ENCODE results near the gene PRKG1. TPM values are rescaled to one million over a fixed set of nuclear protein-coding genes. Genes with fewer than 3 reads are reported as not detected.

The PRKG1 gene
- total RNA-seq, 2 donors from 2014 or later: 1.3 to 2.7 TPM

DNA sequence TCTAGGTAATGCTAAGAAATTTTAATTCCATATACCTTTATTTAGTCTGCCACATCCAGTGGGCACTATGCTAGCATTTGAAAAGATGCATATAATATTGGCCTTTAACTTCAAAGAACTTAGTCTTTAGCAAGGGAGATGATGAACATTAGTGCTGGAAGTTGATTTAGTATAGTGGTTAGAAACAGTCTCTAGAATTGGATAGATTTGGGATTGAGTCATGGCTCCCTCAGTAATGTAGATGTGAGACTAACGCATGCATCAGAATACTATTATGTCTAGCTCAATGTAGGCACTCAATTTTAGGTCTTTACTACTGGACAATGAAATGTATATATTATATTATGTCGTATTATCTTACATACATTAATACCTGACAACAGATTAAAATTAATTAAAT, 1245.6 kb downstream of the PRKG1 start:
- no peak overlapping the region for H3K4me3 ChIP-seq (ENCODE audit: low read length)
- peaks cover 18% of the 10 kb centered on the region for H3K4me1 Mint-ChIP-seq
- WGBS, 2 experiments (ENCODE audit: insufficient coverage in 1 of 2, insufficient read length in 1 of 2): 100% methylated on average over 1 of the region's 2 CpGs; no CpG with 5 or more reads in 1 of the 2 experiments
- peaks cover 18% of the 10 kb centered on the region for H3K36me3 ChIP-seq (ENCODE audit: control insufficient read depth, insufficient read depth, low read length)
- H3K27ac Mint-ChIP-seq: no peak overlapping the region
- no peak overlapping the region for H3K27ac ChIP-seq (ENCODE audit: low read depth, low read length)
- peaks cover 20% of the 10 kb centered on the region for H3K27me3 ChIP-seq (ENCODE audit: control insufficient read depth, insufficient read depth, low read length, poor library complexity, severe bottlenecking)
- H3K4me1 ChIP-seq (ENCODE audit: control insufficient read depth, insufficient read depth, low read length): no peaks in the 10 kb centered on the region
- no peak overlapping the region for H3K4me3 Mint-ChIP-seq
- no peak overlapping the region for H3K9ac ChIP-seq (ENCODE audit: extremely low read depth, low read length, poor library complexity, severe bottlenecking)
- no peaks in the 10 kb centered on the region for H3K9me3 ChIP-seq (ENCODE audit: control insufficient read depth, low read length)
- peaks cover 7% of the 10 kb centered on the region for H3K36me3 Mint-ChIP-seq (ENCODE audit: low read depth)
- no peak for DNase-seq
- peaks cover 34% of the 10 kb centered on the region for H3K27me3 Mint-ChIP-seq (ENCODE audit: insufficient read depth)
- H3K9me3 Mint-ChIP-seq: no peaks in the 10 kb centered on the region
- TF ChIP-seq, protein P1, sequence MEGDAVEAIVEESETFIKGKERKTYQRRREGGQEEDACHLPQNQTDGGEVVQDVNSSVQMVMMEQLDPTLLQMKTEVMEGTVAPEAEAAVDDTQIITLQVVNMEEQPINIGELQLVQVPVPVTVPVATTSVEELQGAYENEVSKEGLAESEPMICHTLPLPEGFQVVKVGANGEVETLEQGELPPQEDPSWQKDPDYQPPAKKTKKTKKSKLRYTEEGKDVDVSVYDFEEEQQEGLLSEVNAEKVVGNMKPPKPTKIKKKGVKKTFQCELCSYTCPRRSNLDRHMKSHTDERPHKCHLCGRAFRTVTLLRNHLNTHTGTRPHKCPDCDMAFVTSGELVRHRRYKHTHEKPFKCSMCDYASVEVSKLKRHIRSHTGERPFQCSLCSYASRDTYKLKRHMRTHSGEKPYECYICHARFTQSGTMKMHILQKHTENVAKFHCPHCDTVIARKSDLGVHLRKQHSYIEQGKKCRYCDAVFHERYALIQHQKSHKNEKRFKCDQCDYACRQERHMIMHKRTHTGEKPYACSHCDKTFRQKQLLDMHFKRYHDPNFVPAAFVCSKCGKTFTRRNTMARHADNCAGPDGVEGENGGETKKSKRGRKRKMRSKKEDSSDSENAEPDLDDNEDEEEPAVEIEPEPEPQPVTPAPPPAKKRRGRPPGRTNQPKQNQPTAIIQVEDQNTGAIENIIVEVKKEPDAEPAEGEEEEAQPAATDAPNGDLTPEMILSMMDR (conservative IDR thresholded peaks at IDR 0.05): no peak

DNA sequence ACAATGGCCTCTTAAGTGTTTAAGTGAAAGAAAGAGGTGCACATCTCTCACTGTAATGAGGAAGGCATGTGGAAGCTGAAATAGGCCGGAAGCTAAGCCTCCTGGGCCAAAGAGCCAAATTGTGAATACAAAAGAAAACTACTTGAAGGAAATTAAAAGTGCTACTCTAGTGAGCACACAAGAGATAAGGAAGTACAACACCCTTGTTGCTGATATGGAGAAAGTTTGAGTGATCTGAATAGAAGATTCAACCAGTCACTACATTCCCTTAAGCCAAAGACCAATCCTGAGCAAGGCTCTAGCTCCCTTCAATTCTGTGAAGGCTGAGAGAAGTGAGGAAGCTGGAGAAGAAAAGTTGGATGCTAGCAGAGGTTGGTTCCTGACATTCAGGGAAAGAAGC, 1248.0 kb downstream of the PRKG1 start:
- peaks cover 2% of the 10 kb centered on the region for H3K36me3 ChIP-seq (ENCODE audit: control insufficient read depth, insufficient read depth, low read length)
- TF ChIP-seq, protein P1 (conservative IDR thresholded peaks at IDR 0.05): no peak
- Mint-ChIP-seq H3K4me1 (peaks cover 8% of the 10 kb centered on the region), H3K36me3 (ENCODE audit: low read depth) (no peaks in the 10 kb centered on the region), H3K9me3 (no peaks in the 10 kb centered on the region), H3K4me3 (no peak overlapping the region), H3K27me3 (ENCODE audit: insufficient read depth) (peaks cover 15% of the 10 kb centered on the region), H3K27ac (no peak overlapping the region)
- no peaks in the 10 kb centered on the region for H3K4me1 ChIP-seq (ENCODE audit: control insufficient read depth, insufficient read depth, low read length)
- H3K4me3 ChIP-seq (ENCODE audit: low read length): no peak overlapping the region
- DNase-seq: no peak
- H3K27ac ChIP-seq (ENCODE audit: low read depth, low read length): no peak overlapping the region
- 63 to 100% methylated on average over 1 of the region's 1 CpG for WGBS, 2 experiments (ENCODE audit: insufficient coverage in 1 of 2, insufficient read length in 1 of 2)
- H3K9me3 ChIP-seq (ENCODE audit: control insufficient read depth, low read length): no peaks in the 10 kb centered on the region
- no peak overlapping the region for H3K9ac ChIP-seq (ENCODE audit: extremely low read depth, low read length, poor library complexity, severe bottlenecking)
- H3K27me3 ChIP-seq (ENCODE audit: control insufficient read depth, insufficient read depth, low read length, poor library complexity, severe bottlenecking): peaks cover 8% of the 10 kb centered on the region

DNA sequence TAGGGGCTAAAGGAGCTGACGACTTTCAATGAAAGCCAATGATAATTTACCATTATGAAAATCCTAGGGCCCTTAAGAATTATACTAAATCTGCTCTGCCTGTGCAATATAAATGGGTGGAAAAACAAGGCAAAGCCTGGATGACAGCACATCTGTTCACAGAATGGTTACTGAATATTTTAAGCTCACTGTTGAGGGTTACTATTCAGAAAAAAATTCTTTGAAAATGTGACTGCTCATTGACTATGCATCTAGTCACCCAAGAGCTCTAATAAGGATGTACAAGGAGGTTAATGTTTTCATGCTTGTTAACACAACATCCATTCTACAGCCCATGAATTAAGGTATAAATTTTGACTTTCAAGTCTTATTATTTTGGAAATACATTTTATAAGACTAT, 1248.6 kb downstream of the PRKG1 start:
- Histone ChIP-seq H3K4me3 (ENCODE audit: low read length) (no peak overlapping the region), H3K27ac (ENCODE audit: low read depth, low read length) (no peak overlapping the region), H3K36me3 (ENCODE audit: control insufficient read depth, insufficient read depth, low read length) (no peaks in the 10 kb centered on the region), H3K9me3 (ENCODE audit: control insufficient read depth, low read length) (no peaks in the 10 kb centered on the region), H3K27me3 (ENCODE audit: control insufficient read depth, insufficient read depth, low read length, poor library complexity, severe bottlenecking) (peaks cover 8% of the 10 kb centered on the region), H3K4me1 (ENCODE audit: control insufficient read depth, insufficient read depth, low read length) (no peaks in the 10 kb centered on the region), H3K9ac (ENCODE audit: extremely low read depth, low read length, poor library complexity, severe bottlenecking) (no peak overlapping the region)
- Mint-ChIP-seq H3K4me1 (peaks cover 7% of the 10 kb centered on the region), H3K4me3 (no peak overlapping the region), H3K27ac (no peak overlapping the region), H3K27me3 (ENCODE audit: insufficient read depth) (peaks cover 11% of the 10 kb centered on the region), H3K36me3 (ENCODE audit: low read depth) (no peaks in the 10 kb centered on the region), H3K9me3 (no peaks in the 10 kb centered on the region)
- WGBS, 2 experiments (ENCODE audit: insufficient coverage in 1 of 2, insufficient read length in 1 of 2): 100% methylated on average over 1 of the region's 1 CpG; no CpG with 5 or more reads in 1 of the 2 experiments
- no peak for DNase-seq
- TF ChIP-seq, protein P1 (conservative IDR thresholded peaks at IDR 0.05): no peak
